ENCODE results near the gene RAX2. TPM values are rescaled to one million over a fixed set of nuclear protein-coding genes. Genes with fewer than 3 reads are reported as not detected.
"Not testable (repeated sequence)": the region's sequence is repeated elsewhere in the genome, so short reads cannot be mapped to it uniquely, and the experiment has no call there.

RAX2 gene
- total RNA-seq: not detected

- DNase-seq (no peak), ATAC-seq (ENCODE audit: low read depth) (no peak)
- Mint-ChIP-seq H3K27ac (peak within 1 kb of the TSS; percentile 5), H3K4me1 (peaks cover 7% of the 10 kb centered on the region), H3K9me3 (peaks cover 2% of the 10 kb centered on the region), H3K27me3 (no peaks in the 10 kb centered on the region), H3K36me3 (peaks cover 6% of the 10 kb centered on the region), H3K4me3 (no peak within 1 kb of the TSS)
- POLR2A ChIA-PET: no interaction called here
Observed at GRCh38 chr19:3771906-3772455, at the start of gene RAX2. Gene RAX2, minus strand, starts transcription at chr19:3772228. Its CDS starts 486 bp downstream, at chr19:3771742.

DNA sequence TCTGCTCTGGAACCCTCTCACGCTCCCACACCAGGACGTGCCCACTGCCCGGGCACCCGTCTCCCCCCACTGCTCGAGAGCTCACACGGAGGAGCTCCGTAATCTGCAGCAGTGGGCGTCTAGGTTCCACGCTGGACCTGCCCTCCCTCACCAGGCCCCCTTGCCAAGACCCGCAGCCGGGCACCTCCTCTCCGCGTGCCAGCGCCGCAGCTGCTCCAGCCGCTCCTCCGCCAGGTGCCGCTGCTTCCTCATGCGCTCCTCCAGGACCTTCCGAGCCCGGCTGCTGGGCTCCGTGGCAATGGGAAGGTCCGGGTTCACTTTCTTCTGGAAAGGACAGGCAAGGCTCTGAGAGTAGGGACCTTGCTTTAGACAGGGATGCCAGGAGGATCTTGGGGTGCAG lies 49.1 kb upstream of the RAX2 start:
- Mint-ChIP-seq H3K4me3 (no peak overlapping the region), H3K27me3 (no peaks in the 10 kb centered on the region), H3K4me1 (peaks cover 9% of the 10 kb centered on the region), H3K9me3 (no peaks in the 10 kb centered on the region), H3K36me3 (no peaks in the 10 kb centered on the region), H3K27ac (peak overlapping the region; percentile 42)
- DNase-seq (no peak), ATAC-seq (ENCODE audit: low read depth) (no peak)
- POLR2A ChIA-PET: interaction anchor here (1.0 to 5.9 kb wide), 3 partner anchors 8 to 101 kb away, joined by 3 to 54 read pairs (median 8); partner anchors contain the start of genes APBA3 and MRPL54

- POLR2A ChIA-PET: interaction anchor here (5.9 kb wide), 1 partner anchor 59 kb away, joined by 54 read pairs; the partner anchor contains the start of genes APBA3 and MRPL54
- Mint-ChIP-seq H3K36me3 (no peaks in the 10 kb centered on the region), H3K27ac (peak overlapping the region; percentile 56), H3K27me3 (no peaks in the 10 kb centered on the region), H3K9me3 (no peaks in the 10 kb centered on the region), H3K4me1 (peaks cover 9% of the 10 kb centered on the region), H3K4me3 (no peak overlapping the region)
- DNase-seq: no peak
- ATAC-seq (ENCODE audit: low read depth): no peak
Observed at GRCh38 chr19:3819989-3820388, 48.0 kb upstream of the RAX2 start.

DNA sequence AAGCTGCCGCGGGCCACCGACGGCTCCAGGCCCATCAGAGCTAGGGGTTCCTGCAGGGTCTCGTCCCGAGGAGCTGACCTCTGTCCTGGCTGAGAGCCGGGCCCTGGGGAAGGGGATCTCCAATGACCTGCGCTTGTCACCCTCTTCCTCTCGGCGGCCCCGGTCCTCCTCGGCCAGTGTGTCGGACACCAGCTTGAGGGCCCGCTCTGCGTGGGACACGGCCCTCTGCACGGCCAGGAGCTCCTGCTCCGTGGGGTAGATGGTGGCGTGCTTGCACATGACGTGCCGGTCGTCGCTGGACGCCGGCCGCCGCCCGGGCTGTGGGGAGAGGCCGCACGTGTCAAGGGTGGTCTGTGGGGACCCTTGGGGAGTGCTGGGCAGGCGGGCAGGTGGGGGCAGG lies 46.9 kb upstream of the RAX2 start:
- no peak overlapping the region for H3K27ac Mint-ChIP-seq
- no peak overlapping the region for H3K4me3 Mint-ChIP-seq
- H3K27me3 Mint-ChIP-seq: no peaks in the 10 kb centered on the region
- H3K4me1 Mint-ChIP-seq: peaks cover 20% of the 10 kb centered on the region
- no peak for DNase-seq
- H3K36me3 Mint-ChIP-seq: peaks cover 2% of the 10 kb centered on the region
- ATAC-seq (ENCODE audit: low read depth): no peak
- POLR2A ChIA-PET: interaction anchor here (1.2 to 5.9 kb wide), 2 partner anchors 21 to 57 kb away, joined by 3 to 54 read pairs; partner anchors contain the start of genes APBA3 and MRPL54
- H3K9me3 Mint-ChIP-seq: no peaks in the 10 kb centered on the region

DNA sequence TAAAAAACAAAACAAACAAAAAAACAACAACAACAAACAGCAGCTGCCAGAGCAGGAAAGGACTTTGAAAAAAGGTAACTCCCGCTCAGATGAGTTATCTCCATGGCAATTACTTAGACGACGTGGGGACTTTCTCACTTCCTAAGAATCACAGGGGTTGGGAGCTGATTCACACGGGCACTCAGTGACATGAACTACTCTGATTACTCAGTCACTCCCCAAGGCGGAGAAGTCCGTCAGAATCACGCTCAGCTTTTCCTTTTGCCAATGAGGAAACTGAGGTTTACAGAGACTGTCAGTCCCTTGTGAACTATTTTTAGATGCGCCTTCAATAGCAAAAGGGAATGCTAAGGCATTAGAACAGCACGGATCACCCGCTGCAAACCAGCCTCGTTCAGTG lies 46.4 kb upstream of the RAX2 start:
- ATAC-seq (ENCODE audit: low read depth) (no peak), DNase-seq (no peak)

GRCh38 chr19:3817761-3818160 lies 45.7 kb upstream of the RAX2 start:
- peaks cover 28% of the 10 kb centered on the region for H3K4me1 Mint-ChIP-seq
- H3K27ac Mint-ChIP-seq: no peak overlapping the region
- ATAC-seq (ENCODE audit: low read depth) (no peak), DNase-seq (no peak)
- POLR2A ChIA-PET: interaction anchor here (0.6 to 5.9 kb wide), 3 partner anchors 20 to 137 kb away, joined by 3 to 54 read pairs (median 3); partner anchors contain the start of genes APBA3 and MRPL54
- no peaks in the 10 kb centered on the region for H3K9me3 Mint-ChIP-seq
- no peaks in the 10 kb centered on the region for H3K27me3 Mint-ChIP-seq
- H3K36me3 Mint-ChIP-seq: peaks cover 2% of the 10 kb centered on the region
- H3K4me3 Mint-ChIP-seq: no peak overlapping the region

More for the DNA sequence above, 46.4 kb upstream of the RAX2 start:
- Mint-ChIP-seq H3K27me3 (no peaks in the 10 kb centered on the region), H3K4me1 (peaks cover 24% of the 10 kb centered on the region), H3K9me3 (no peaks in the 10 kb centered on the region), H3K36me3 (peaks cover 2% of the 10 kb centered on the region), H3K27ac (no peak overlapping the region), H3K4me3 (no peak overlapping the region)
- POLR2A ChIA-PET: interaction anchor here (1.2 to 5.9 kb wide), 2 partner anchors 21 to 57 kb away, joined by 3 to 54 read pairs; partner anchors contain the start of genes APBA3 and MRPL54

DNA sequence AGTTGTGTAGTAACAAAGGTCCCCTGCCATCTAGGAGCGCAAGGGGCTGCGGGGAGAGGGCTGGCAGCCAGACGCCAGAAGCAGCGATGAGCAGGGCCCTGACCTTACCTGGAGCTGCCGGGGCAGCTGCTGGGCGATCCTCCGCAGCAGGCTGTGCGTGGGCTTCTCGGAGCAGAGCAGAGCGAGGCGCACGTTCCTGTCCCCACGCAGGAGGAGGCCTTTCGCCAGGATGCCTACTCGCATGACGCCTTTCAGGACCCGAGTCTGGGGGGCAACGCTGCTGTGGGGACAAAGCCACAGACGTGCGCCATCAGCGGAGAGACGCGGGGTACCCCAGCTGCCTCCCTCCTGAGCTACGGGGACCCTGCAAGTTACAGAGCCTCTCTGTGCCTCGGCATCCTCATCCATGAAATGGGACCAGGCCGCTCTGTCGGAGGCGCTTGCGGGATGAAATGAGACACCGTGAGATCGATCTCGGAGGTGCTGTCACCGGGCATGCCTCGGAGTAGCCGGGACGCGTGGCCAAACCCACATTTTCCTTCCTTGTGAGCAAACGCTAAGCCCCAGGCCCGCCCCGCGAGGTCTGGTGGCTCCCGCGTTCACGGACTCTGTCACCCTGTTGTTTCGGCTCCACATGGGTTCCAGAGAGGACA lies 44.7 kb upstream of the RAX2 start:
- Mint-ChIP-seq H3K4me3 (no peak overlapping the region), H3K36me3 (peaks cover 2% of the 10 kb centered on the region), H3K4me1 (peaks cover 34% of the 10 kb centered on the region), H3K27me3 (no peaks in the 10 kb centered on the region), H3K27ac (no peak overlapping the region), H3K9me3 (no peaks in the 10 kb centered on the region)
- DNase-seq (no peak), ATAC-seq (ENCODE audit: low read depth) (no peak)
- POLR2A ChIA-PET: no interaction called here

GRCh38 chr19:3816148-3816547 lies 44.1 kb upstream of the RAX2 start:
- POLR2A ChIA-PET; H3K4me3 Mint-ChIP-seq; H3K36me3 Mint-ChIP-seq; H3K9me3 Mint-ChIP-seq; H3K27ac Mint-ChIP-seq; ATAC-seq (ENCODE audit: low read depth); DNase-seq; H3K27me3 Mint-ChIP-seq: not testable (repeated sequence)
- H3K4me1 Mint-ChIP-seq: peaks cover 33% of the 10 kb centered on the region

DNA sequence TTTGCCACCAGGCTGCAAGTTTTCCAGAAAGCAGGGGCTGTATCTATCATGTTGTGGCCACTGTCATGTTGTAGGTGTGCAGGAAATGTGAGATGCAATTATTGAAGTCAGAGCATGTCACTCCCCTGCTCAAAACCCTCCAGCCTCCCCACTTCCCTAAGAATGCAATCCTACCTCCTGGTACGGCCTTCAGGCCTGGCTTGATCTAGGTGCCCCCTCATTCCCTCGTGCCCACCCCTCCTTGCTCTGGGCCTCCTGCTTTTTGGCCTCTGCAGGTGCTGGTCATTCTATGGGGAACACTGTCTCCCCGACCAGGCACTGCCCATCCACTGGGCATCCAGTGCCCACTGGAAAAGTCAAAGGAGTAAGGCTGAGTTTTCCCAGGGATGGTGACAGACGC lies 42.6 kb upstream of the RAX2 start:
- Mint-ChIP-seq H3K9me3 (no peaks in the 10 kb centered on the region), H3K4me1 (peaks cover 31% of the 10 kb centered on the region), H3K27ac (peak overlapping the region; percentile 92), H3K27me3 (no peaks in the 10 kb centered on the region), H3K36me3 (peaks cover 2% of the 10 kb centered on the region), H3K4me3 (peak overlapping the region; percentile 61)
- POLR2A ChIA-PET: no interaction called here
- DNase-seq (no peak), ATAC-seq (ENCODE audit: low read depth) (no peak)

GRCh38 chr19:3813473-3814392 lies 41.7 kb upstream of the RAX2 start:
- ATAC-seq (ENCODE audit: low read depth) (no peak), DNase-seq (no peak)
- Mint-ChIP-seq H3K4me1 (peaks cover 31% of the 10 kb centered on the region), H3K36me3 (peaks cover 2% of the 10 kb centered on the region), H3K27ac (peak overlapping the region; percentile 92), H3K9me3 (no peaks in the 10 kb centered on the region), H3K4me3 (peak overlapping the region; percentile 42), H3K27me3 (no peaks in the 10 kb centered on the region)
- POLR2A ChIA-PET: interaction anchor here (1.3 to 3.0 kb wide), 5 partner anchors 8 to 52 kb away, joined by 4 to 47 read pairs (median 8); partner anchors contain the start of genes APBA3 and MRPL54

- H3K4me1 Mint-ChIP-seq: peaks cover 31% of the 10 kb centered on the region
- peaks cover 2% of the 10 kb centered on the region for H3K36me3 Mint-ChIP-seq
- no peak overlapping the region for H3K27ac Mint-ChIP-seq
- POLR2A ChIA-PET: interaction anchor here (2.8 kb wide), 1 partner anchor 49 kb away, joined by 47 read pairs; the partner anchor contains the start of genes APBA3 and MRPL54
- DNase-seq: no peak
- H3K27me3 Mint-ChIP-seq: no peaks in the 10 kb centered on the region
- H3K4me3 Mint-ChIP-seq: no peak overlapping the region
- H3K9me3 Mint-ChIP-seq: peaks cover 2% of the 10 kb centered on the region
- ATAC-seq (ENCODE audit: low read depth): no peak
Observed at GRCh38 chr19:3810708-3811355, 38.8 kb upstream of the RAX2 start.

DNA sequence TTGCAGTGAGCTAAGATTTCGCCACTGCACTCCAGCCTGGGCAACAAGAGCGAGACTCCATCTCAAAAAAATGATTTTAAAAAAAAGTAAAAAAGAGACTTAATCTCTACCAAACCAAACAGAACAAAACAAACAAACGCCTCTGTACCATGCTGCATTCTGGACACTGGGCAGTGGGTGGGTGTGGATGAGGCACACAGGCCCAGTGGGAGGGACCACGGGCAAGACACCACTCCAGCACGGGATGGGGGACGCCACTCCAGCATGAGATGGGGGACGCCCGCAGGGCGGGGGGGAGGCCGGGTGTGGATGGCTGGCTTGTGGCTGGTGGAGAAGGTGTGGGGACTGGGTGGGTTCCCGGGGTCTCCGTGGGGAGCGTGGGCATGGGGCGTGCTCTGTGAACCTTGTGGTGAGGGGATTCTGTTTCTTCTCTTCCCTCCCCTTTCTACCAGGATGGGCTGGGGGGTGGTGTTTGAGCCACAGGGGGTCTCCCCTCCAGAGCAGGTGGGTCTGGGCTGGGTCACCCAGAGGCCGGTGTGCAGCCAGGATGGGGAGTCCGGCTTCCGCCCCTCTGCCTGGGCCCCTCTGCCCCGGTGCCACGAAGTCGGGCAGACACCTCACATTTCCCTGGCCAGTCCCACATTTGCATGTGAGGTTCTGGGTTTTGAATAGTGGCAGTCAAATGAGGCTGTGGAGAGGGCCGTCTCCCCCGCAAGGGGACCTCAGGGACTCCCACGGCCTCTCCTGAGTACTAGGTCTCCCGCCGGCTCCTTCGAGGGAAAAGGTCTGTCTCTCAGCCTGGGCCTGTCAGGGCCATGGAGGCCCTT lies 38.1 kb upstream of the RAX2 start:
- Mint-ChIP-seq H3K27ac (no peak overlapping the region), H3K9me3 (peaks cover 2% of the 10 kb centered on the region), H3K4me3 (no peak overlapping the region), H3K36me3 (peaks cover 2% of the 10 kb centered on the region), H3K27me3 (no peaks in the 10 kb centered on the region), H3K4me1 (peaks cover 33% of the 10 kb centered on the region)
- POLR2A ChIA-PET: no interaction called here
- DNase-seq: no peak
- ATAC-seq (ENCODE audit: low read depth): no peak
